Activated CD4-positive, alpha-beta T cell treated with anti-CD3 and anti-CD28 coated beads for 4 hours (primary cell): ENCODE measurements around the gene EDAR.

ENCODE experiments used
- DNase-seq, 2 donors: peaks; one replicate each; pipeline ENCODE4 v3.0.0-alpha.2; 2020

The EDAR gene

DNA sequence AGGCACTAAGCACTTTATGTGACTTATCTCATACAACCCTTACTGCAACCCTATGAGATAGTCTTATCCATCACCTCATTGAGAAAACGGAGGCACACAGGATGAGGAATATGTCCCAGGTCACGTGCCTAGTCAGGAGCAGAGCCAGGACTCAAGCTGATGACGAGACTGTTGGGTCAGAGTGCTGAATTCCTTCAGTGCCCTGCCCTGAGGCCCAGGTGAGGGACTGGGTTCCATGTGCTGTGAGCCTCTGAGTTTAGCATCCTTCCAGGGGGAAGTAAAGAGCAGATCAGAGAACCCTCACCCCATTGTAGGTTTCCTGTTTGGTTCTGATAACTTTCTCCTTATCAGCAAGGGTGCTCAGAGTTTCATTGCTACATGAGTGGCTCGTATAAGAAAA is 11.7 kb upstream of the EDAR start:
- no peak for DNase-seq

DNA sequence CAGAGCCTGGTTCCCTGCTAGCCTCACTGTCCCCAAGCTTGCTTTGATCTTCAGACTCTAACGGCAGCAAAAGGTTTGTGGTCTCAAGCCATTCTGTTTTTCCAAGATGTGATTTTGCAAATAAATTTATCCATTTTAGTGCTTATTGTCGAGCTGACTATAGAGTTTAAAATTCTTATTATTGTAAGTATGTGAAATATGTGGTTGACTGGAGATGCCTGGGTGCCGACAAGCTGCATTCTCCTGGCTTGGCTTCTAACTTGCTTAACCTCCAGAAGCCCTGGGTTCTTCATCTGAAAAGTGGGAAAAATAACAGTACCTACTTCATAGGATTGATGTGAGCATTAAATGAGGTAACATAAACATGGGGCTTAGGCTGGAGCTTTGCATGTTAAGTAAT is 9.9 kb upstream of the EDAR start:
- DNase-seq, result no peak

DNA sequence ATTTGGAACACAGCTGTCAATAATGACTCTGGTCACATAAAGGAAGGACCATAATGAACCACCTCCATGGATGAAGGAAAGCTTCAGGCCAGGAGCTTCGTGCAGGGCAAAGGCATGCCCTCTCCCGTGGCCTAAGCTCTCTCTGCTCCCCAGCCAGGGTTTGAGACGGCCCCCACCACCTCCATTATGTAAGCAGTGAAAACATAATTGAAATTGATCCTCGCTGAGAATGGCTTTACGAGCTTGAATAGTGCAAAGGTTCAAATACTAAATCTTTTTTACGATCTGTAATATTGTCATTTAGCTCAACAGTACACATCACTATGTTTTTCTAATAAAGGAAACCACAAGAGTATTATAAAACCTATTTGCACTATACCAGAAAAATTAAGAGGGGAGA is 5.2 kb upstream of the EDAR start:
- no peak for DNase-seq

DNA sequence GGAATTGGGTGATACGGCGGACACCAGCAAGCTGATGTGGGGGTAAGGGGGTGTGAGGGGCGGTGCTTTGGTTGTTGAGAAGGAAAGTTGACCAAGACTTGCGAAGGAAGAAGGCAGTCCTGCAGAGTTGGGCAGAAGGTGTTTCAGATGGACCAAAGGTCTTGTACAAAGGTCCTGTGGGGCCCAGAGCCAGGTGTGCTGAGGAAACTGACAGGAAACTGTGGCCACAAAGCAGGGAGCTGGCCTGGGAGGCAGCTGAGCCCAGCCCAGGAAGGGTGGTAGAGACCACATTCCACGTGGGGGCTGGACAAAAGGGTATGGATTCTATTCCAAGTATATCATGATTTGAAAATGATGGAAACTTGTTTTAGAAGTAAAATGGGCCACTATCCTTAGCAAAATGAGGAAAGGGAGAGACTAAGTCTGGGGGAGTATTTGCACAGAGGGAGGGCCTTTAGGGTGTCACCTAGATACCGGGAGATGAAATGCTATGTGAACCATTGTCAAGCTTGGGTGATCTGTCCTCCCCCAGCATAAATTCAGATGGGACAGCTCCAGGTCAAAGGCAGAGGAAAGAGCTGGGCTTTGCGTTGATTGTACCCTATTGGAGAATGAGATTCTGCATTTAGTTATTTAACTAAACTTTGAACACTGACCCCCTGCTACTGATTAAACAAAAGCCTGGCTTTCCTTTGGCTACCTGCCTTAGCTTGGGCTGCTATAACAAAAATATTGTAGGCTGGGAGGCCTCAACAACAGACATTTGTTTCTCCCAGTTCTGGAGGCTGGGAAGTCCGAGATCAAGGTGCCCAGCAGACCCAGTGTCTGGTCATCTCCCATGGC is 4.3 kb upstream of the EDAR start:
- no peak for DNase-seq

DNA sequence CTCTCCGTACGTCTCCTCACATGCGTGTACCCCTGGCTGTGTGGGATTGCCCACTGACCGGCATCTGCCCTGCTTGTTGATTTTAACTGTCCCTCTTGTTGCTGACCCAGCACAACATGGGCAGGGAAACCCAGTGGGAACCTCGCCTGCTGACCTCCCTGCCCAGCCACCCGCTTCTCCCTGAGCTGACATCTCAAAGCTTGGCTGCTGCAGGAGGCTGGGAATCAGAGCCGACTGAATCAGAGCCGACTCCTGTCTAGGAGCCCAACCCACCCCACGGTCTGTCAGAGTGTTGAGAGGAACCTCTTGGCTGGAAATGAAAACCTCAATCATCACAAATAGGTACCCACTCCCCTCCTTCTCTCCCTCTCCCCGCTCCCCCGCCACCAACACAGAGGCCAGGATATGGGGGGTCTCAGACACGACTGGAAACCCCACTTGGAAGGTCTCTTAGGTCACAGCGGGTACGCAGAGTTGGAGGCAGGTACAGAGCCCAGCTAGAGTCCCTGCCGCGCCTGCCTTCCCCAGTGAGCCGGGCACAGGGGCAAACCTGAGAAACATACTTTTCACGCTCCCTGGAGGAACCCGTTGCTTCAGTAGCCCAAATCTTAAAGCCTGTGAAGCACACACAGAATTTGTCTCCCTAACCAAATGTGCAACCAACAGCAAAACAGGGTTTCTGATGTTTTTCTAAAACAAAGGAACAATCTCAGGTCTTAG is 784 bp downstream of the EDAR start:
- DNase-seq, result no peak

DNA sequence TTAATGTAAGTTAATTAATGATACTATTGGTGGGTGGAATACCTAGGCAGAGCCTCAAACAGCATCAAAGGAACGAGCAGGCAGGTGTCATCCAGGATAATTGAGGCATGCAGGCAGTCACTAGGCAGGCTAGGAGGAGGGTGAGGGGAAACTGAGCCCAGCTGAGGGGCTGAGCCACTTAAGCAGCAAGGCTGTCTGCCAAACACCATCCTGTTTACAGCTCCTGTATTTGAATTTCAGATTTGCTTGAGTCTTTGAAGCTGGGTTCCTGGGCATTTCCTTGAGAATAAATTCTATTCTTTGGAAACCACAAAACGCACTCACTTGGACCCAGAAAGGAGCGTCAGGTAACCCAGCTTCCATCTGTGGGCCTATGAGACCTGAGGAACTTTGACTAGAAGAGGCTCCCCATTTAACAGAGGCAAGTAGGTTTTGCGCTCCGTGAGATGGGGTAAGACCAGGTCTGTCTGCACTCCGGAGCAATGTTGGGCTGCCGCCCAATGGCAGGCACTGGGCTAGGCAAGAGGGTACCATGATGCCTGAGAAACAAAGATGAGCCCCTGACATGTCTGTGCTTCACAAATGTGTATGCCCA is 2.0 kb downstream of the EDAR start:
- DNase-seq, result peak in 1 of 2 donors; percentile 11

DNA sequence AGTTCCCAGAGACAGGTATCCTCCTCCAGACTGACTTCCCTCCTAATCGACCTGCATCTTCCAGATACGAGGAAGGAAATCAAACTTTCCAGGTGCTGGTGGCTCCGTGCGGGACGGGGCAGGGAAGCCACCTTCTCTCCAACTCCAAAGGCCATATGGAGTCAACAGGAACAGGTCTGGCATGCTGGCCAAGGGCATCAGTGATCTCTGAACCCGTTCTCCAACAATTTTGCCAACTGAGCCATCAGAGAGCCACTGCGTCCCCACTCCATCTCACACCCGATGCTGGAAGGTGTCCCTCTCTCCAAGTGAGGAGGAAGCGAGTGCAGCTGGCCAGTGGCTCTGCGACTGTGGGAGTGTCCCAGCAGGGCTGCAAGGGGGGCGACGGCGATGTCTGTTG is 5.4 kb downstream of the EDAR start:
- no peak for DNase-seq

DNA sequence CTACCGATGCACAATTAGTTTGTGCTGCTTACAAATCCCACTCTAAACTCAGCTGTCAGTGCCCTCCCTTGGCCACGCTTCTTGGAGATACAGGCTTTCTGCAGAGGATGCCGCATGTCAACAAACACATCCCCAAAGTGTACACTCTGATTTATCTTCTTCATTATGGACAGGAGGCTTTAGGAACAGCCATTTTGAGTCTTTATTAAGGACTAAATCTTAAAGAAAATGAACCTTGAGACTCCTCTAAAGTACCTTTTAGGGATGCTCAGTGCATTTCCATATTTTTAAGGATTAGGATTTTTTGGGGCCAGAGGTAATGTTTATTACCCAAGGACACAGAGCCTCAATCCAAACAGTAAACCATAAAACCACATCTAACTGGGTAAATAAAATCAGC is 6.0 kb downstream of the EDAR start:
- DNase-seq, result no peak

DNA sequence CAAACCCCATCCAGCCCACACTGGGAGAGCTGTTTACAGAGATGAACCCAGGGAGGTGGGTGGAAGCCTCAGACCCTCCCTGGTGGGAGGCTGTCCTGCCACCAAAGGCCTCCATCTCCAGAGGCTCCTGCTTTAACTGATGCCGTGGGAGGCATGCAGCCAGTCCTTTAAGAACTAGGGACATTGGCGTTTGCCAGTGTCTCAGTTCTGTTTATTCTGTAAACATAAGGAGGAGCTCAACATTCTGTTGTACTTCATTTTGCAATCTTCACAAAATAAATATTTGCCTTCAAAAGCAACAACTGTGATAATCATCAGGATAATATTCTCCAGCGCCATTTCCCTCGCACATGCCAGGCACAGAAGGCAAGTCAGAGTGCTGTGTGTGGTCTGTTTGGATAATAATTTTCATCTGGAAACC is 6.8 kb downstream of the EDAR start:
- no peak for DNase-seq

DNA sequence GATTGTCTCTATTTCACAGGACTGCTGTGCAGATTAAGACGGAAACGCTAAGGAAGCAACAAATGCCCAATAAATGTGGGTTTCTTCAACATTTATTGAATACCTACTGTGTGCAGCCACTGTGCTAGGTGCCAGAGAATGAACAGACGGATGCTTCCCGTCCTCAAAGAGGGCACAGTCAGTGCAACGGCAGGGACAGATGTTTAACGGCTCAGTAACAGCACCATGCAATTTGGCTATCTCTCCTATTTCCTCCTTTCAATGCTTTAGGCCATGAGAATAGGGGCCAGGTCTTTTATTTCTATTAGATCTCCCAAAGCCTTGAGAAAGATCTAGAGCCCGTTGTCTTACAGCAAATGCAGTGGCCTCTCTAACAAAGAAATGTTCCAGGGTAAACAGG is 7.2 kb downstream of the EDAR start:
- DNase-seq, result no peak

DNA sequence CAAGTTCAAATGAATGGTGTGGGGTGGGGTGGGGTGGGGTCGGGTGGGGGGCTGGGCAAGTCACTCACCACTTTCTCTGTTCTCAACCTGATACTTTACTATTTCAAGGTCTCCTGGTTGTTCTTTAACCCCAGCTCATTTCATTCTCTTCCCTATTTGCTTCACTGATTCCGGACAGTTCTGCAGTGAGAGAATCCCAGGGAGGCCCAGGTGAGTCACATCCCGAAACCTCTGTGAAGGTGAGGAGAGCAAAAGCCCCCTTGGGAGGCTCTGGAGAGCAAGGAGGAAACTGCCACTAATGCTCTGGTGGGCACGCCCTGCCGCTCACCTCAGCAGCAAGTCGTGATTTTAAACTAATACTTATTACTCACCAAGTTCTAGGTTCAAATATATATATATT is 8.9 kb downstream of the EDAR start:
- no peak for DNase-seq

DNA sequence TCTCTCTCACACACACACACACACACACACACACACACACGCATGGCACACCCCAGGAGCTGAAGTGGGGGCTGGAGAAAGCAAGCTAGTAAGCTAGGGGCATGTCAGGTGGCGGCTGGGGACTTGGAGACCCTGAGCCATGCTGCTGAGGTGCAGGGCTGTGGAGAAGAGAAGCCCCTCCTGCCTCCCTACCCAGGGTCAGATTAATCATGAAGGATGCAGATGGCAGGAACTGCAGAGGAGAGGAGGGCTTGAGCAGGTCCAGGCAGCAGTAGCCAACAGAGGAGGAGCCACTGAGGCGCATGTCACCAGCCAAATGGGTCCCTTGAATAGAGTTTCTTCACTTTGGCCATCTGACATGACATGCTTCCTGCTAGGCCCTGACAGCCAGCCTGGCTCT is 9.6 kb downstream of the EDAR start:
- DNase-seq, result no peak

DNA sequence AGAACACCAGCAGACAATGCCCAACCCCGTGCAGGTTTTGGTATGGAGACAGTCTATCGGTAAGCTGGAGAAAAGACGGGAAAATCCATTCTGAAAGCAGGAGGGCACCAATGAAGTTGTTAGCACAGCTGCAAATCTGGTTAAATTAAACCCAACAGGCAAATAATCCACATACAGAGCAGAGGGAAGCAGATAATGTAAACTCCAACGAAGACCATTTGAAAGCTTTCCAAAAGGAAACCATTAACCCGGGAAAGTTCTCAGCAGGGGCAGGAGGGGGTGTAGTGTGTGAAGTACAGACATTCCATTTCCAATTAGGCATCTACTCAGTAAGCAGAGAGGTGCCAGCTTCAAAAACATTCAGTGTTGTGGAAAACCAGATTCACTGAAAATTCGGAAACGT is 10.3 kb downstream of the EDAR start:
- no peak for DNase-seq

DNA sequence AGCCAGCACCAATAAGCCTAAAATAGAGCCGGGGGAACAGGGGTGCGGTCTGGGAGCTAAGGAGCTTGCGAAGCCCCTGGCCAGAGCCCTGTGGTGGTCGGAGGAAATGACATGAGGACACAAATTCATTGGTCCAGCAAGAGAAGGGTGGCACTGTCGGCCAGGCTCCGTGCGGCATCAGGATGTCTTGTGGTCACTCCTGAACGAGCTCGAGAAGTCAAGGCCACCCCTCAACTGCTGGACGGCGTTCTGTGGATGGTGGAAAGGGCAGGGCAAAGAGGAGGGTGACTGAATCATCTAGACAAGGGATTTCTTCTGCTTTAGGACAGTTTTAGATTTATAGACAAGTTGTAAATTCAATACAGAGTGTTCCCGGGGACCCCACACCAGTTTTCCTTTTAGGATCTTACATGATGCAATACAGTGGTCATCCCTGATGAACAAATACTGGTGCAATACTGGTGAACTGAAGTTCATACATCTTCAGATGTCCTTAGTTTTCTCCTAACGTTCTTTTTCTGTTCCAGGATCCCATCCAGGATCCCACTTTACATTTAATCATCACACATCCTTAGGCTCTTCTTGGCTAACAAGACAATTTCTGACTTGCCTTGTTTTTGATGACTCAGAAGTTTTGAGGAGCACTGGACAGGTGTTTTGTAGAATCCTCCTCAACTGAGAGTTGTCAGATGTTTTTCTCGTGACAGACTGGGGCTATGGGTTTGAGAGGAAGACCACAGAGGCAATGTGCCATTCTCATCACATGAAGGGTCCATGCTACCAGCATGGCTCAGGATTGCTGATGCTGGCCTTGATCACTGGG is 13.2 kb downstream of the EDAR start:
- no peak for DNase-seq

DNA sequence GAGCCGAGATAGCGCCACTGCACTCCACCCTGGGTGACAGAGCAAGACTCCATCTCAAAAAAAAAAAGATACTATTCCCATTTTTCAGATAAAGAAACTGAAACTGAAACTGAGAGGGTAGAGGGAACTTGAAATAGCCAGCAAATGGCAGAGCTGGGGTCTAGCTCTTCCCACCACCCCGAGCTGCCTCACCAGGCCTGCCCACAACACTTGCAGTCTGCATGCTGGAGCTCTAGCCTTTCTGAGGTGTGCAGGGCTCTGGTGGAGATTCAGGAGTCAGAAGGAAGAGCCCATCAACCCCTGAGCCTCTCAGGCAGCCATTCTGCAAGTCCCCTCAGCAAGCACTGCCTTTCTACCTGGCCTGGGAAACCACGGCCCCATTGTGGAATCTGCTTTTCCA is 14.3 kb downstream of the EDAR start:
- no peak for DNase-seq

DNA sequence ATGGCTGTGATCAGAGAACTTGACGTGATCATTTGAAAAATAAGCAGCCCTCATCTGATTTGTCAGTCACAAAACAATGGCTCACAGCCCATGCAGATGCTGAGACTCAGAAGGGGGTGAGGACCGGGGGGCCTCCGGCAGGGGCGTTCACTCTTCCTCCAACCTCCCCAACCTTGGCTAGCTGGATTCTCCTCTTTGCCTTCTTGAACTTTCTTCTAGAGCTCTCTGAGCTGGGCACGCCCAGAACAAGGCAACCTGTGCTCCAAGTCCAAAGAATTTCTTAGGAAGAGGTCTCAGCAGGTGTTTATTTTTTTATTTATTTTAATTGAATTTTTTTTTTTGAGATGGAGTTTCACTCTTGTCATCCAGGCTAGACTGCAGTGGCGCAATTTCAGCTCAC is 16.4 kb downstream of the EDAR start:
- no peak for DNase-seq

DNA sequence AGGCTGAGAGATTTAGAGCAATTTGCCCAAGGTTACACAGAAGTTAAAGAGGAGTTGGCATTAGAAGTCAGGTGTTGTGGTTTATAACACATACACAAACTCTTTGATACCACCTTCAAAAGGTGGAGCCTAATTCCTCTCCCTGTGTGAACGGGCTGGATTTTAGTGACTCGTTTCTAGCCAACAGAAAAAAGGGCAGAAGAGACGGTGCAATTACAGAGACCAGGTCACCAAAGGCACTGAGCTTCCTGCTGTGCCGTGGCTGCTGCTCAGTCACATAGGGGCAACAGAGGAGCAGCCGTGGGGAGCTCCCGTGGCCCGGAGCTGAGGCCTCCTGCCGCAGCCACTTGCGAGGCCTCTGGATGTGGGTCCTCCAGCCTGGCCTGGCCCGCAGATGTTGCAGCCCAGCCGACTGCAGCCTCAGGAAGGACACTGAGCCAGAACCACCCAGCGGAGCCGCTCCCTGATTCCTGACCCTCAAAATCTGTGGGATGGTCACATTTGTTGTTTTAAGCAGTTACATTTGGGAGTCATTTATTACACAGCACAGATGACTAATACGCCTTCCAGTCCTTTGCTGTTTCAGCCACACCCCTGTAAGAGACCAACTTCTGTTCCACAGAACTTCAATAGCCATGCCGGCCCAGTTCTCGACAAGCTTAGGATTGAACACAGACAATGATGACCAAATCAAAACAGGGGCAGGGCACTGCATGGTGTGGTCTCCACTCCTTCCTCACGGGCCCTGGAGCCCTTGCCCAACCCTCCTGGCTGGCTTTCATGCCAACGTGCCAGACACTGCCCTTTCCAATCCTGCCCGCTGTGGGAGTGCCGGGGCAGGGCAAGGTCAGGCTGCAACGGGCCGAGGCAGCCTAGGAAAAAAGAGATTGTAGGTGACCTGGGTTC is 17.1 kb downstream of the EDAR start:
- no peak for DNase-seq

DNA sequence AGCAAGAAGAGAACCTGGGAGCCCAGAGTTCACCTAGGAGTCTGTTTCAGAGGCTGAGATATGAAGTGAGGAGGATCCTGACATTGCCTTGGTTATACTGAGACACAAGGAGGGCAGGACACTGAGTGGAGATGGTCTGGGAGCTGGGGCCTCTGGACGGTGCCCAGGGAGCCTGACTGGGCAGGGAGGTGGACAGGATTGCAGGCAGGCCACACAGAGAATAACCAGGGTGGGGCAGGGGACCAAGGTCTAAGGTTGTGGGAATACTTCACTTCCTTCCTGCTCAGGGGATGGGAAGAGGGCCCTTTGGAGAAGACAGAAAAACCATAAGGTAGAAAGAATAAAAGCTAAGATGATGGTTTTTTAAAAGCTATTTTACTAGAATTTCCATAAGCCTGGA is 18.7 kb downstream of the EDAR start:
- no peak for DNase-seq

DNA sequence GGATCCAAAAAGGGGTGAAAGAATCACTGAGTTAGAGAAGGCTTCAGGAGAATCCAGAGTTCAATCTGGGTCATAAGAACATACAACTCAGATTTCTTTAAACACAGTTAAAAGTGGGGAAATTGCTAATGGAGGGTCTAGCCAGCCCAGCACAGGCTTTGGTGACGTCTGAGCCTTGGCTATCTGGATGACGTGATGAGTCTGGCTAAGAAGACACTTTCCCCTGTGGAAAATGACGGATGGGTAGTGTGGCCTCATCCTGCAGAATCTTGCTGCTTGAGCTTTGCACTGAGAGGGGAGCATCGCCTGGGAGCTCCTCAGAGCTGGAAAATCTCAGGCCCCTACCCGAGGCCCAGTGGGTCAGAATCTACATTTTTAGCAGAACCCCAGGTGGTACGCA is 19.2 kb downstream of the EDAR start:
- DNase-seq, result no peak

DNA sequence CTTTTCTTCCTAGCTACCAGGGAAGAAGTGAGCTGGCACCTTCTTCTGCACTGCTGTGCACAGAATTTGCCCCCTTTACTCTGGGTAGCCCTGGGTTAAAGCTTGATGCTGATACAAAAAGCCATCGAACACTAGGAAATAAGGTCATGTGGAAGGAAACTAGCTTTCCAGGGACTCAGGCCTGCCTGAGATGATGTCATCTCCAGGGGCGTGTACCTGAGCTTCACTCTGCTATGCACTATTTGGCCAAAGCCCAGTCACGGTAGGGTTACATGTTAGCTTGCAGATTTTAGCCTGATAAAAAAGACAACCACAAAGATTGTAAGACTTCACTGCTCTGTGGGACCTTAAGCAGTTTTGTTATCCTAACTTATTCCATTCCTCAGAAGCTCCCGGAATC is 20.4 kb downstream of the EDAR start:
- DNase-seq, result no peak

DNA sequence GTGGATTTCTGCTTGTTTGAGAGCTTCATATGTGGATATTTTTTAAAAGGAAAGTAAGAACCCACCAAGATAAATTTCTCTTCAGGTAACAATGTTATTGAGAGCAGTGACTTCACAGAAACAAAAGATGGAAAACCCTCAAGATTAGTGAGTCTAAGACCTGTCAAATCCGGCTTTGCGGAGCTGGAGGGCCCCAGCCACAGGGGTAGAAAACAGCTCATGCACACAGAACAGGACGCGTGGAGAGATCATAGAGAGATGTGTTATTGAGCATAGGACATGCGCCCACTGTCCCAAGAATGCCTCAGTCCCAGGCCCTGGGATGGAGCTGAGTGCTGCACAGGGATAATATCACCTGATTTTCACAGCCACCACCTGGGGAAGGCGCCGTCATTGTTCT is 21.3 kb downstream of the EDAR start:
- DNase-seq, result no peak
